ENCODE data around the gene NSMF.
A peak's percentile ranks its signal among the peaks of the same experiment; 100 is the strongest.

Gene NSMF

GRCh38 chr9:137409515-137409914 is 49.6 kb downstream of the NSMF start:
- no peaks in the 10 kb centered on the region for H3K36me3 ChIP-seq (ENCODE audit: insufficient read depth, low read length)
- no peak overlapping the region for H3K4me3 ChIP-seq (ENCODE audit: low read length)
- H3K9me3 ChIP-seq (ENCODE audit: insufficient read depth, low read depth, low read length): no peaks in the 10 kb centered on the region
- H3K9ac ChIP-seq (ENCODE audit: low read depth, low read length): no peak overlapping the region
- H3K27ac ChIP-seq (ENCODE audit: low read depth, low read length): no peak overlapping the region
- 0 out of 2 replicates have a peak, but pooled peaks cover 7% of the 10 kb centered on the region for H3K27me3 ChIP-seq (ENCODE audit: insufficient read depth, low read length)
- WGBS: 95% methylated on average over 11 of the region's 11 CpGs
- peaks cover 5% of the 10 kb centered on the region; the same call in 1 of the 2 replicates for H3K4me1 ChIP-seq (ENCODE audit: insufficient read depth, low read length)

DNA sequence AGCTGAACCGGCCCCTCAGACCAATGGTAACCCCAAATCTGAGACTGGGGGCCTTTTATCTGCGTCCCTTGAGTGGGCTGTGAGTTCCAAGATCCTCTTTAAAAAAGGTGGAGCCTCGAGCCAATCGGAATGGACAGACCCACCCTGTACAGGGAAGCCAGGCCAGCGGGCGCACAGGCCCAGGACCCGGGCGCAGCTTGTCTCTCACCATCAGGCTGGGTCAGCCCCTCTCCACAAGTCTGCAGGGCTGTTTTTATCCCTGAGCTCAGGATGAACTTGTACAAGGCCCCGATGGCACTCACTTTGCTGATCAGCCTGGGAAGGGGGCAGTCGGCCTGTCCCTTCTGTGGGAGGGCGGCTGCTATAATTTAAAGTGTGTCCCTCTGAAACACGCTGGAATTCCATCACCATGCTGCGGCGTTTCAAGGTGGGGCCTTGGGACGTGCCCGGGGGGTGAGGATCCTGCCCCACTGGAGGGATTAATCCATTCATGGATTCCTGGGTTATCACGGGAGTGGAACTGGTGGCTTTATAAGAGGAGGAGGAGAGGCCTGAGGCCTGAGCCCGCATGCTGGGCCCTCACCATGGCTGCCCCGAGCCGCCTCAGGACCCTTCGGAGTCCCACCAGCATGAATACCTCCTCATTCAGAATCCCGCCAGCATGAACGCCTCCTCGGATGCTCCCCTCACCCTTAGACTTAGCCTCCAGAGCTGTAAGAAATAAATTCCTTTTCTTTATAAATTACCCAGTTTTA is 50.3 kb downstream of the NSMF start:
- Histone ChIP-seq H3K36me3 (ENCODE audit: insufficient read depth, low read length) (no peaks in the 10 kb centered on the region), H3K4me3 (ENCODE audit: low read length) (no peak overlapping the region), H3K27ac (ENCODE audit: low read depth, low read length) (no peak overlapping the region), H3K9me3 (ENCODE audit: insufficient read depth, low read depth, low read length) (no peaks in the 10 kb centered on the region), H3K4me1 (ENCODE audit: insufficient read depth, low read length) (peaks cover 5% of the 10 kb centered on the region; the same call in 1 of the 2 replicates), H3K27me3 (ENCODE audit: insufficient read depth, low read length) (0 out of 2 replicates have a peak, but pooled peaks cover 7% of the 10 kb centered on the region), H3K9ac (ENCODE audit: low read depth, low read length) (no peak overlapping the region)
- 92% methylated on average over 24 of the region's 24 CpGs for WGBS

GRCh38 chr9:137407590-137408300 is 51.4 kb downstream of the NSMF start:
- no peaks in the 10 kb centered on the region for H3K36me3 ChIP-seq (ENCODE audit: insufficient read depth, low read length)
- 76% methylated on average over 31 of the region's 31 CpGs for WGBS
- H3K4me1 ChIP-seq (ENCODE audit: insufficient read depth, low read length): peaks cover 5% of the 10 kb centered on the region; the same call in 1 of the 2 replicates
- no peak overlapping the region for H3K27ac ChIP-seq (ENCODE audit: low read depth, low read length)
- H3K9me3 ChIP-seq (ENCODE audit: insufficient read depth, low read depth, low read length): no peaks in the 10 kb centered on the region
- H3K4me3 ChIP-seq (ENCODE audit: low read length): peak overlapping the region; percentile 53
- H3K9ac ChIP-seq (ENCODE audit: low read depth, low read length): no peak overlapping the region
- H3K27me3 ChIP-seq (ENCODE audit: insufficient read depth, low read length): 0 out of 2 replicates have a peak, but pooled peaks cover 7% of the 10 kb centered on the region

GRCh38 chr9:137406876-137407589 is 52.1 kb downstream of the NSMF start:
- peak overlapping the region; percentile 53 for H3K4me3 ChIP-seq (ENCODE audit: low read length)
- peaks cover 4% of the 10 kb centered on the region; the same call in 1 of the 2 replicates for H3K4me1 ChIP-seq (ENCODE audit: insufficient read depth, low read length)
- no peaks in the 10 kb centered on the region for H3K36me3 ChIP-seq (ENCODE audit: insufficient read depth, low read length)
- no peaks in the 10 kb centered on the region for H3K9me3 ChIP-seq (ENCODE audit: insufficient read depth, low read depth, low read length)
- H3K27ac ChIP-seq (ENCODE audit: low read depth, low read length): no peak overlapping the region
- peak overlapping the region; percentile 52 for H3K9ac ChIP-seq (ENCODE audit: low read depth, low read length)
- whole genome bisulfite sequencing: 4% methylated on average over 63 of the region's 63 CpGs
- H3K27me3 ChIP-seq (ENCODE audit: insufficient read depth, low read length): 0 out of 2 replicates have a peak, but pooled peaks cover 7% of the 10 kb centered on the region

DNA sequence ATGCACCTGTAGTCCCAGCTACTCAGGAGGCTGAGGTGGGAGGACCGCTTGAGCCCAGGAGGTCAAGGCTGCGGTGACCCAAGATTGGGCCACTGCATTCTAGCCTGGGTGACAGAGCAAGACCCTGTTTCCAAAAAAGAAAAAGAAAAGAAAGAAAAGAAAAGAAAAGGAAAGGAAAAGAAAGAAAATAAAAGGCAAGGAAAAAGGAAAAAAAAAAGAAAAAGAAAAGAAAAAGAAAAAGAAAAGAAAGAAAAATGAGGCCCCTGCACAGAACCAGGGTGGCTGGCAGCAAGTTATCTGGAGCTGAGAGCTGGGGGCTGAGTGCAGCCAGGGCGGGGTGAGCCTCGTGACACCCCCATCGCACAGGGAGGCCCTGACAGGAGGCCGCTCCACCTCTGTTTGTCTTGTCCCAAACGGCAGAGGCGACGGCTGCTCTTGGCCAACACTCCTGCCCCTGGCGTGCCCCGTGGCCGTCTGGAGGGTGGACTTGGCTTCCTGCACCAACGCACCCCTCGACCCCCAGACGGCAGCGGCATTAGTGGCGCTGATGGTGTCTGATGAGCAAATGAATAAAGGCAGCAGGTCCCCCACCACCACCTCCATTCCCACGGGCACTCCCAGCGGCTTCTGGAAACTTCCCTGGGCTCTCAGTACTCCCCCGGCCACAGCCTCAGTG is 52.9 kb downstream of the NSMF start:
- H3K36me3 ChIP-seq (ENCODE audit: insufficient read depth, low read length): no peaks in the 10 kb centered on the region
- H3K9ac ChIP-seq (ENCODE audit: low read depth, low read length): no peak overlapping the region
- H3K9me3 ChIP-seq (ENCODE audit: insufficient read depth, low read depth, low read length): no peaks in the 10 kb centered on the region
- H3K4me3 ChIP-seq (ENCODE audit: low read length): no peak overlapping the region
- H3K27me3 ChIP-seq (ENCODE audit: insufficient read depth, low read length): 0 out of 2 replicates have a peak, but pooled peaks cover 7% of the 10 kb centered on the region
- no peak overlapping the region for H3K27ac ChIP-seq (ENCODE audit: low read depth, low read length)
- no peaks in the 10 kb centered on the region for H3K4me1 ChIP-seq (ENCODE audit: insufficient read depth, low read length)
- 78% methylated on average over 20 of the region's 20 CpGs for WGBS

DNA sequence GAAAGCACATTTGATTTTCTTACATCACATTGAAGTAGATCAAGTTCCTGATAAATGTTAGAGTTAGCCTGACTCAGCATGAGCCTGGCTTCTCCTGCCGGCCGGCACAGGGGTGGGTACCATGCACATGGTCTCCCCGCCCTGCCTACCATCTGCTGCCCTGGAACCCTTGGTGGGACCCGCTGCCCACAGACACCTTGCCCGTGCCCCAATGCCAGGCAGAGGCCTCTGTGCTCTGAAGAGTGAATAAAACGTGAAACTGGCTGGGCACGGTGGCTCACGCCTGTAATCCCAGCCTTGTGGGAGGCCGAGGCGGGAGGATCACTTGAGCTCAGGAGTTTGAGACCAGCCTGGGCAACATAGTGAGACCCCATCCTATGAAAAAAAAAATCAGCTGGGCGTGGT is 53.5 kb downstream of the NSMF start:
- Histone ChIP-seq H3K36me3 (ENCODE audit: insufficient read depth, low read length) (no peaks in the 10 kb centered on the region), H3K9ac (ENCODE audit: low read depth, low read length) (no peak overlapping the region), H3K9me3 (ENCODE audit: insufficient read depth, low read depth, low read length) (no peaks in the 10 kb centered on the region), H3K27ac (ENCODE audit: low read depth, low read length) (no peak overlapping the region), H3K4me3 (ENCODE audit: low read length) (no peak overlapping the region), H3K27me3 (ENCODE audit: insufficient read depth, low read length) (0 out of 2 replicates have a peak, but pooled peaks cover 7% of the 10 kb centered on the region), H3K4me1 (ENCODE audit: insufficient read depth, low read length) (no peaks in the 10 kb centered on the region)
- 92% methylated on average over 11 of the region's 11 CpGs for WGBS

DNA sequence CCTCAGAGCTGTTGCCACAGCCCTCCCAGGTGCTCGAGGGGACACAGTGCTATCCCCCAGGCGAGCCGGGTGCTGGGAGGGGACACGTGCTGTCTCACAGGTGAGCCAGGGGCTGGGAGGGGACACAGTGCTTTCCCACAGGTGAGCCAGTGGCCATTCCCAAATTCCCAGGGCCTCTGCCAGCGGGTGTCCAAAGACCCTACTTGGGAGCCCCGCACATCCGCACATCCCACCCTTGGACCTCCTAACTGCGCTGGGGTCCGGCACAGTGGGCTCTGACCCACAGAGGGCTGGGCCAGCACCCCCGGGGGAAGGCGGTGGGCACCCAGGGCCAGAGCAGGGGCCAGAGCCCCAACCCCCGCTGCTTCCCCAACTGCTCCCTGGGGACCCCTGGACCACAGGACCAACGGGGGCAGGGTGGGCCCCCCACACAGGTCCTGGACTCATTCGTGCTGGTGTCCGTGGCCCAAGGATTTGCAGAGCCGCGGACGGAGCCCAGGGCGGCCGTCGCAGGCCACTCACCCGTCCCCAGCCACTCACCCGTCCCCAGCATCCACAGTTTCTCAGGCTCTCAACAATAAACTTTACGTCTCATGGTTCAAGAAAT is 54.1 kb downstream of the NSMF start:
- no peaks in the 10 kb centered on the region for H3K9me3 ChIP-seq (ENCODE audit: insufficient read depth, low read depth, low read length)
- no peak overlapping the region for H3K9ac ChIP-seq (ENCODE audit: low read depth, low read length)
- no peaks in the 10 kb centered on the region for H3K4me1 ChIP-seq (ENCODE audit: insufficient read depth, low read length)
- 92% methylated on average over 24 of the region's 24 CpGs for WGBS
- 0 out of 2 replicates have a peak, but pooled peaks cover 7% of the 10 kb centered on the region for H3K27me3 ChIP-seq (ENCODE audit: insufficient read depth, low read length)
- no peak overlapping the region for H3K4me3 ChIP-seq (ENCODE audit: low read length)
- no peak overlapping the region for H3K27ac ChIP-seq (ENCODE audit: low read depth, low read length)
- no peaks in the 10 kb centered on the region for H3K36me3 ChIP-seq (ENCODE audit: insufficient read depth, low read length)

GRCh38 chr9:137403269-137403668 is 55.9 kb downstream of the NSMF start:
- H3K9ac ChIP-seq (ENCODE audit: low read depth, low read length): no peak overlapping the region
- H3K9me3 ChIP-seq (ENCODE audit: insufficient read depth, low read depth, low read length): no peaks in the 10 kb centered on the region
- no peak overlapping the region for H3K27ac ChIP-seq (ENCODE audit: low read depth, low read length)
- no peaks in the 10 kb centered on the region for H3K36me3 ChIP-seq (ENCODE audit: insufficient read depth, low read length)
- WGBS: 94% methylated on average over 15 of the region's 15 CpGs
- H3K27me3 ChIP-seq (ENCODE audit: insufficient read depth, low read length): 0 out of 2 replicates have a peak, but pooled peaks cover 7% of the 10 kb centered on the region
- H3K4me1 ChIP-seq (ENCODE audit: insufficient read depth, low read length): no peaks in the 10 kb centered on the region
- no peak overlapping the region for H3K4me3 ChIP-seq (ENCODE audit: low read length)

DNA sequence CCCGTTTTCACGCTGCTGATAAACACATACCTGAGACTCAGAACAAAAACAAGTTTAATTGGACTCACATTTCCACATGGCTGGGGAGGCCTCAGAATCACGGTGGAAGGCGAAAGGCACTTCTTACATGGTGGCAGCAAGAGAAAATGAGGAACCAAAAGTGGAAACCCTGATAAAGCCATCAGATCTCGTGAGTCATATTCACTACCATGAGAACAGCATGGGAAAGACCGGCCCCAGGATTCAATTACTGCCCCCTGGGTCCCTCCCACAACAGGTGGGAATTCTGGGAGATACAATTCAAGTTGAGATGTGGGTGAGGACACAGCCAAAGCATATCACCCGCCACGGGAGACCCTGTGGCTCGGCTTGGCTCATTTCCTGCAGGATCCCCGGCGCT is 56.4 kb downstream of the NSMF start:
- no peak overlapping the region for H3K27ac ChIP-seq (ENCODE audit: low read depth, low read length)
- no peaks in the 10 kb centered on the region for H3K36me3 ChIP-seq (ENCODE audit: insufficient read depth, low read length)

More for the DNA sequence above, 56.4 kb downstream of the NSMF start:
- no peaks in the 10 kb centered on the region for H3K4me1 ChIP-seq (ENCODE audit: insufficient read depth, low read length)
- no peak overlapping the region for H3K9ac ChIP-seq (ENCODE audit: low read depth, low read length)
- WGBS: 92% methylated on average over 11 of the region's 11 CpGs
- no peak overlapping the region for H3K4me3 ChIP-seq (ENCODE audit: low read length)
- no peaks in the 10 kb centered on the region for H3K9me3 ChIP-seq (ENCODE audit: insufficient read depth, low read depth, low read length)
- H3K27me3 ChIP-seq (ENCODE audit: insufficient read depth, low read length): 0 out of 2 replicates have a peak, but pooled peaks cover 5% of the 10 kb centered on the region
